ENCODE results near the gene SLC43A1.

SLC43A1 gene

GRCh38 chr11:57477507-57478189, 37.9 kb downstream of the SLC43A1 start:
- TF ChIP-seq CTCF (IDR thresholded peaks at IDR 0.05; ENCODE audit: low read depth, low read length, missing control alignments), result no peak
- no peak overlapping the region for H3K4me3 ChIP-seq (ENCODE audit: low read depth, low read length)
- in situ Hi-C loops (cut with HindIII; ENCODE audit: low pct_ligation_motif_present, low sequenced_read_pairs), result no loop called here
- H3K27ac ChIP-seq, result no peak overlapping the region
- H3K36me3 ChIP-seq (replicated peaks), result no peaks in the 10 kb centered on the region
- no peak for DNase-seq
- peaks cover 20% of the 10 kb centered on the region for H3K27me3 ChIP-seq (replicated peaks)

- H3K4me3 ChIP-seq (ENCODE audit: low read depth, low read length), result peak overlapping the region; percentile 15
- TF ChIP-seq CTCF (IDR thresholded peaks at IDR 0.05; ENCODE audit: low read depth, low read length, missing control alignments), result peak; percentile 66
- H3K36me3 ChIP-seq (replicated peaks), result no peaks in the 10 kb centered on the region
- DNase-seq, result no peak
- in situ Hi-C loops (cut with HindIII; ENCODE audit: low pct_ligation_motif_present, low sequenced_read_pairs), result no loop called here
- H3K27me3 ChIP-seq (replicated peaks), result peaks cover 15% of the 10 kb centered on the region
- no peak overlapping the region for H3K27ac ChIP-seq
Observed at GRCh38 chr11:57476757-57477506, 38.6 kb downstream of the SLC43A1 start.

GRCh38 chr11:57476047-57476756, 39.3 kb downstream of the SLC43A1 start:
- Histone ChIP-seq H3K27ac (no peak overlapping the region), H3K36me3 (replicated peaks) (no peaks in the 10 kb centered on the region), H3K4me3 (ENCODE audit: low read depth, low read length) (peak overlapping the region; percentile 15), H3K27me3 (replicated peaks) (peaks cover 12% of the 10 kb centered on the region)
- TF ChIP-seq CTCF (IDR thresholded peaks at IDR 0.05; ENCODE audit: low read depth, low read length, missing control alignments), result no peak
- DNase-seq, result no peak
- in situ Hi-C loops (cut with HindIII; ENCODE audit: low pct_ligation_motif_present, low sequenced_read_pairs), result no loop called here

GRCh38 chr11:57475671-57476046, 39.8 kb downstream of the SLC43A1 start:
- Histone ChIP-seq H3K27me3 (replicated peaks) (peaks cover 12% of the 10 kb centered on the region), H3K27ac (no peak overlapping the region), H3K36me3 (replicated peaks) (no peaks in the 10 kb centered on the region), H3K4me3 (ENCODE audit: low read depth, low read length) (no peak overlapping the region)
- in situ Hi-C loops (cut with HindIII; ENCODE audit: low pct_ligation_motif_present, low sequenced_read_pairs), result no loop called here
- TF ChIP-seq CTCF (IDR thresholded peaks at IDR 0.05; ENCODE audit: low read depth, low read length, missing control alignments), result no peak
- no peak for DNase-seq

GRCh38 chr11:57475191-57475590, 40.3 kb downstream of the SLC43A1 start:
- in situ Hi-C loops (cut with HindIII; ENCODE audit: low pct_ligation_motif_present, low sequenced_read_pairs), result no loop called here
- no peak overlapping the region for H3K27ac ChIP-seq
- peaks cover 12% of the 10 kb centered on the region for H3K27me3 ChIP-seq (replicated peaks)
- H3K36me3 ChIP-seq (replicated peaks), result no peaks in the 10 kb centered on the region
- DNase-seq, result no peak
- TF ChIP-seq CTCF (IDR thresholded peaks at IDR 0.05; ENCODE audit: low read depth, low read length, missing control alignments), result no peak
- H3K4me3 ChIP-seq (ENCODE audit: low read depth, low read length), result no peak overlapping the region
